DMS153 treated with DMSO at 0.1 percent for 48 hours (cell line): Measurements from ENCODE around the gene CST9L.
"Not testable (repeated sequence)": the region's sequence is repeated elsewhere in the genome, so short reads cannot be mapped to it uniquely, and the experiment has no call there.

Experiments
- DNase-seq: peaks from one replicate; lab custom pipeline; 2025; ENCODE audit not compliant: unreplicated experiment; lab: John Stamatoyannopoulos, UW

CST9L gene

GRCh38 chr20:23586735-23587525 lies 18.6 kb upstream of the CST9L start:
- DNase-seq, result no peak

GRCh38 chr20:23585808-23586734 lies 17.8 kb upstream of the CST9L start:
- no peak for DNase-seq

GRCh38 chr20:23585449-23585807 lies 17.1 kb upstream of the CST9L start:
- DNase-seq, result no peak

- DNase-seq, result no peak
Measured at GRCh38 chr20:23584434-23585199, 16.3 kb upstream of the CST9L start.

GRCh38 chr20:23583526-23583925 lies 15.2 kb upstream of the CST9L start:
- DNase-seq, result no peak

GRCh38 chr20:23582293-23582692 lies 14.0 kb upstream of the CST9L start:
- no peak for DNase-seq

GRCh38 chr20:23581833-23582232 lies 13.5 kb upstream of the CST9L start:
- not testable (repeated sequence) for DNase-seq

GRCh38 chr20:23574977-23575376 lies 6.7 kb upstream of the CST9L start:
- DNase-seq, result no peak

GRCh38 chr20:23570178-23570760 lies 2.0 kb upstream of the CST9L start:
- no peak for DNase-seq

GRCh38 chr20:23569570-23569969 lies 1.3 kb upstream of the CST9L start:
- DNase-seq, result no peak

- no peak for DNase-seq
Measured at GRCh38 chr20:23568971-23569330, 667 bp upstream of the CST9L start.

GRCh38 chr20:23566199-23566932 lies 1.9 kb downstream of the CST9L start:
- DNase-seq, result no peak

GRCh38 chr20:23565503-23566045 lies 2.7 kb downstream of the CST9L start:
- DNase-seq, result no peak

- no peak for DNase-seq
Measured at GRCh38 chr20:23564927-23565326, 3.4 kb downstream of the CST9L start.

- no peak for DNase-seq
Measured at GRCh38 chr20:23562721-23563342, 5.5 kb downstream of the CST9L start.

- DNase-seq, result no peak
Measured at GRCh38 chr20:23554401-23554800, 13.9 kb downstream of the CST9L start.

GRCh38 chr20:23551786-23552185 lies 16.5 kb downstream of the CST9L start:
- no peak for DNase-seq

- no peak for DNase-seq
Measured at GRCh38 chr20:23551383-23551782, 16.9 kb downstream of the CST9L start.

GRCh38 chr20:23550227-23550626 lies 18.1 kb downstream of the CST9L start:
- DNase-seq, result no peak

- no peak for DNase-seq
Measured at GRCh38 chr20:23548408-23548807, 19.9 kb downstream of the CST9L start.
